HG02798 (cell line): ENCODE results near the gene ATP4B.

ENCODE experiments used
- ATAC-seq: cut with Tn5 transposase; IDR thresholded peaks from one replicate; pipeline ENCODE4 v1.9.1; 2021; ENCODE audit warnings: mild to moderate bottlenecking; ENCODE audit not compliant: unreplicated experiment, poor library complexity

Gene ATP4B

DNA sequence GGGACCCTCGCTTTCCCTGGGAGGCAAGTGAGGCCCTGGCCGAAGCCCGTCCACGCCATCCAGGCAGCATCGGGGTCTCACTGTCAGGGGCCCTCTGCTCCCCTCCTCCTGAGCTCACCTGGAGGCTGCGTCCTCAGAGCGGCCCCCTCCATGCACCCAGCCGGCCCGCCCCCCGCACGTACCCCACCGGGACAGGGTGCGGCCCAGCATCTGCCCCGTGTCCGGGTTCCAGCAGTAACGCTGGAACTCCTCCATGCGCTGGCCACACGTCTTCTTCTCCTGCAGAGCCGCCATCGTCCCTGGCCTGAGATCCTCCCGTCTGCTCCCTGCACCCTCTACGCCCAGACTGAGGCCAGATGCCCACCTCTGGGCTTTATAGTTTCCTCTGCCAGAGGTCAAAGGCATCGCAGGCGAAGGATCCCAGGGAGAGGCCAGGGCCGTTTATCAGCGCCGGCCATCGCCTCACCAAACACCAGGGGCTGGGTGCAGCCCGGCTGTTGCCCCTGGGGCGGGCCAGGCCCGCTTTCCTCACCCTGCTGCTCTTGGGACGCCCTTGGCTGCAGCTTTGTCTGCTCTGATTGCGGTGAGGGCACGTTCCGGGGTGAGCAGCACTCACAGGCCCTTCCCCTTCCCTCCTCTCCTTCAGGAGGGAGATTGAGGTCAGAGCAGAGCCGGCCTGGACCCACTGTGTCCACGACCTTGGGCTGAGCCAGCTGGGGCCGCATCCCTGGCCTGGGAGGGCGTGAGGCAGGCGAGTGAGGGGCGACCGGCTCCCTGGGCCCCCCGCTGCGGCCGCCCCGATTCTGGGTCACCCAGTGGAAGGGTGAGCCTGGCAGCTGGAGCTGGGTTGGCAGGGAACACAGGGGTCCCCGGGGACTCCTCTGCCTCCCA, at the start of gene ATP4B:
TSS of gene ATP4B (minus strand) at position 348 of the 891 bp plus-strand sequence. CDS start at position 294, 54 bp downstream.
- ATAC-seq: no peak

- ATAC-seq: no peak
Observed at GRCh38 chr13:113672002-113672651, 14.1 kb upstream of the ATP4B start.

DNA sequence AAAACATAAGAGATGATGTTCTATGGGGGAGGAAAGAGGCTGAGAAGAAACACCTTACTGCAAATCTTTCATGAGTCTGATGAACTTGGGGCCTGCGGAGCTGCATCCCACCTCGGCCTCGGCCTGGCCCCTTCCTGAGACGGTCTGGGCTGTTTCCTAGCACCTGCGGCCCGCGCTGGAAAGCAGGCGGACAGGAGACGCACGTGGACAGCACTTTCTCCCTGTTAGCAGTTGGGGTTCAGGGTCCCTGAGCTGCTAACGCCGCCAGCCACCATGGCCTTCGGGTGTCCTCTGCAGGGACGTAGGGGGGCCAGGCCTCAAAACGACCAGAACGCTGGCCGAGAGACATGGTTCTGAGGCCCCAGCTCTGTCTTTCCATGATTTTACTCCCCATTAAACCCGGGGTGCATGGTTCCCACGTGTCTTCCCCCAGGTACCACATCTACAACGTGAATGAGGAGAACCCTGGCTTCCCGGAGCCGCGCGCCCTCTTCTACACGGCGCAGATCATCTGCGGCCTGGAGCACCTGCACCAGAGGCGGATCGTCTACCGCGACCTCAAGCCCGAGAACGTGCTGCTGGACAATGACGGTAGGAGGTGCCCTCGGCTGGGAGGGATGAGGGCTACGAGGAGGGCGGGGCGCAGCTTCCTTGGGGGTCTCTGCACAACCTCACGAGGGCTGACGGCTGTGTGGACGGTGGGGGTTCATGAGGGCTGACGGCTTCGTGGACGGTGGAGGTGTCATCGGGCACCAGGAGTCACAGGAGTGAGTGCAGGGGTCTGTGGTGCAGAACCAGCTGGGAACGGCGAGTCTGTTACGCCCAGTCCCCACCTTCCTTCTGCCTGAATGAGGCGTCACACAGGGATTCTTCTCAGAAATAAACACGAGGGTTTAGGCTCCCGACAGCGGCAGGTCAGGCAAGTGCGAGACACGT, 13.3 kb upstream of the ATP4B start:
- no peak for ATAC-seq

DNA sequence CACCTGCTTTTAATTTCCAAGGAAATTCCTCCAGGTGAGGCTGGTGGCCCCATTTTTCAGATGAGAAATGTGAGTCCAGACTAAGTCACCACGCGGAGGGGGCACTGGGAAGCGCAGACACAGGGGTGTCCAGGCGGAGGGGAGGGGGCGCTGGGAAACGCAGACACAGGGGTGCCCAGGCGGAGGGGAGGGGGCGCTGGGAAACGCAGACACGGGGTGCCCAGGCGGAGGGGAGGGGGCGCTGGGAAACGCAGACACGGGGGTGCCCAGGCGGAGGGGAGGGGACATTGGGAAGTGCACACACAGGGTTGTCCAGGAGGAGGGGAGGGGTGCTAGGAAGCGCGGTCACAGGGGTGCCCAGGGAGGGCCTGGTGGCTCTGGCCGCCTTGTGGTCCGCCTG, 12.5 kb upstream of the ATP4B start:
- no peak for ATAC-seq

- ATAC-seq: no peak
Observed at GRCh38 chr13:113669755-113670341, 11.8 kb upstream of the ATP4B start.

- no peak for ATAC-seq
Observed at GRCh38 chr13:113669231-113669754, 11.3 kb upstream of the ATP4B start.

GRCh38 chr13:113668491-113668971, 10.5 kb upstream of the ATP4B start:
- ATAC-seq: no peak

GRCh38 chr13:113667771-113668490, 9.9 kb upstream of the ATP4B start:
- no peak for ATAC-seq

GRCh38 chr13:113666951-113667701, 9.1 kb upstream of the ATP4B start, which contains the start of gene GRK1:
Gene GRK1, plus strand, starts transcription at chr13:113667219. Its CDS starts 168 bp downstream, at chr13:113667387.
- no peak for ATAC-seq

DNA sequence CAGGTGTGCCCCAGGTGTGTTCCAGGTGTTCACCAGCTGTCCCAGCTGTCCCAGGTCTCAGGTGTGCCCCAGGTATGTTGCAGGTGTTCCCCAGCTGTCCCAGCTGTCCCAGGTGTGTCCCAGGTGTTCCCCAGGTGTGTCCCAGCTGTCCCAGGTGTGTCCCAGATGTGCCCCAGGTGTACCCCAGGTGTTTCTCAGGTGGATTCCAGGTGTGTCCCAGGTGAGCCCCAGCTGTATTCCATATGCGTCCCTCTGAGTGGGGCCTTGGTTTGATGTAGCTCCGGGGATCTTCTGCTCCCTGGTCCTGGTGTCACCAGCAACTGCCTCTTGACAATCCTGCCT, 8.3 kb upstream of the ATP4B start:
- no peak for ATAC-seq

- no peak for ATAC-seq
Observed at GRCh38 chr13:113665597-113666328, 7.8 kb upstream of the ATP4B start.

DNA sequence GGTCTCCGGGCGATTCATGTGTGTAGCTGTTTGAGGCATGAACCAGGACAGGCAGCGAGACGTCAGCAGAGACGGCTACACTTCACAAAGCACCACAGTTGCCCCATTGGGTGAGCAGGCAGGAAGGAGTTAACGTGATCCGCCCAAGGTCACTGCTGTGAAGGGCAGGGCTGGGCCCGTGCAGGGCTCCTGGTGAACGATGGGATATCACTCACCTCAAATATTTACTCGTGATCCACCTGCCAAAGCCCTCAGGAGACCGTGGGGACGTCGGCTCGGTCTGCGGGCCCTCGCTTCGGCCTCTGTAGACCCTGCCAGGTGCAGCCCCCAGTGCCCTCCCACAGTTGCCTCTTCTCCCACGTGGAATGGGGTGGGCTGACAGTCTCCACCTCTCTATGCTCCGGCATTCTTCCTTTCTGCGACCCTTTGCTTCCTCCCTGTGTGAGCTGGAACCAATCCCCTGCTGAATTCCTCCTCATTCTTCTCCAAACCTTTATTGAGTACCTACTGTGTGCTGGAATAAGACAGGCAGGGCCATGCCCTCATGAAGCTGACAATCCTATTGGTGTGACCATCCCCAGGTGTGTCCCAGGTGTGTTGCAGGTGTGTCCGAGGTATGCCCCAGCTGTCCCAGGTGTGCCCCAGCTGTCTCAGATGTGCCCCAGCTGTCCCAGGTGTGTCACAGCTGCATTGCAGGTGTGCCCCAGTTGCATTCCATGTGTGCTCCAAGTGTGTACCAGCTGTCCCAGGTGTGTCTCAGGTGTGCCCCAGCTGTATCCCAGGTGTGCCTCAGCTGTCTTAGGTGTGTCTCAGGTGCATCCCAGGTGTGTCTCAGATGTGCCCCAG, 7.0 kb upstream of the ATP4B start:
- no peak for ATAC-seq

DNA sequence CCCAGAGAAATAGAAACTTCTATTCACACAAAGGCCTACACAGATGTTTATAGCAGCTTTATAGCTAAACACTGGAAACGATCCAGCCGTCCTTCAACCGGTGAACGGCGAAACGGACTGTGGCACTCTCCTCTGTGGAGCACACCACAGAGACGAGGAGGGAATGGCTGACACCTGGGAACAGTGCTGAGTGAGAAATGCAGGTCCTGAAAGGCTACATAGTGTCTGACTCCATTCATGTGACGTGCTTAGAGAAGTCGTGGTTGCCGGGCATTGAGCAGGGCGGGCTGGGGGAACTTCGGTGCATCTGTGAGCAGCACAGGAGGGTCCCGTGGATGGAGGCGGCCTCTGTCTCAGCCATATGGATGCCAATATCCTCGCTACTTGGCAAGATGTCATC, 5.9 kb upstream of the ATP4B start:
- no peak for ATAC-seq

DNA sequence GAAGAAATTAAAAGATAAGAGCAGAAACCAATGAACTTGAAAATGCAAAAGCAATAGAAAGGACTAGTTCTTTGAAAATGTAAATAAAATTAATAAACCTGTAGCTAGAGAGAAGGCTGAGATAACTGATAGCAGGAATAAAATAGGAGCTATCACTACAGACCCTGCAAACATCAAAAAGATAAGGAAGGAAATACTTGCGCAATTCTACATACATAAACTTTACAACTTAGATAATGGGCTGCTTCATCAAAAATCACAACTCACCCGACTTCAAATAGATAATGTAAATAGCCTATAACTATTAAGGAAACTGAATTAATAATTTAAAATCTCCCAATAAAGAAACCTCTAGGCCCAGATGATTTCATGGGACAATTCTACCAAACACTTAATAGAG, 3.5 kb upstream of the ATP4B start:
- ATAC-seq: no peak

GRCh38 chr13:113660066-113660465, 2.1 kb upstream of the ATP4B start:
- no peak for ATAC-seq

GRCh38 chr13:113659337-113659736, 1.3 kb upstream of the ATP4B start:
- ATAC-seq: no peak

DNA sequence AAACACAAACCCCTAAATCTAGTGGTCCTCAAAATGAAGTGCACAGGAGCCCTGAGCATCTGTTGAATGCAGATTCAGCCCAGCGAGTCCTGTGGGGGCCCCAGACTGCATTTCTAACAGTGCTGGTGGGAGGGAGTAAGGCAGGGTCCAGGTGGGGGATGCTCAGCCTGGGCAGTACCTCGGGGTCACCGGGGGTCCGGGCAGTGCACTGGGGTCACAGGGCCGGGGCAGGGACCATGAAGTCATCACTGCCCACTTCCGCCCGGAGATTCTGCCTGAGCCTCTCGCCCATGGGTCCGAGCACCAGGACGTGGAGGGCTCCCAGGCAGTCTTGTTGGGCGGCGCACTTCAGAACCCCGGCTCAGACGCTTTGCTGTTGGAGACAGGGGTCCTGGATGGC, 838 bp upstream of the ATP4B start:
- ATAC-seq: no peak
